Calu3 (cell line): Measurements from ENCODE around the gene EBPL. TPM values are rescaled to one million over a fixed set of nuclear protein-coding genes. Genes with fewer than 3 reads are reported as not detected.

Experiments used
- BruUV-seq: library from RNA; stranded (reverse); fragments of 400-500 nt; replicated peaks from 2 replicates; lab custom pipeline; 2021; lab: Mats Ljungman, UMichigan
- CTCF ChIA-PET: fragments of 300-600 bp; sonication (Branson Sonifier 250); formaldehyde crosslinking; loops from one replicate; lab custom pipeline; 2022; ENCODE audit warnings: antibody characterized with exemption; lab: Charles Lee
- DNase-seq: peaks from one replicate; pipeline ENCODE4 v3.0.0; 2022
- H3K27ac Mint-ChIP-seq: one replicate; pipeline ENCODE4 v1.8.0; 2022; ENCODE audit warnings: mixed read lengths; ENCODE audit not compliant: unreplicated experiment
- H3K27me3 Mint-ChIP-seq: one replicate; pipeline ENCODE4 v1.8.0; 2022; ENCODE audit warnings: mixed read lengths; ENCODE audit not compliant: unreplicated experiment
- H3K36me3 Mint-ChIP-seq: one replicate; pipeline ENCODE4 v1.8.0; 2022; ENCODE audit warnings: mild to moderate bottlenecking, moderate library complexity, mixed read lengths; ENCODE audit not compliant: insufficient read depth, unreplicated experiment
- H3K4me1 Mint-ChIP-seq: one replicate; pipeline ENCODE4 v1.8.0; 2022; ENCODE audit warnings: mild to moderate bottlenecking, low read depth, mixed read lengths; ENCODE audit not compliant: unreplicated experiment
- H3K4me3 Mint-ChIP-seq: one replicate; pipeline ENCODE4 v1.8.0; 2022; ENCODE audit warnings: mild to moderate bottlenecking, low read depth, moderate library complexity, mixed read lengths; ENCODE audit not compliant: unreplicated experiment
- H3K9me3 Mint-ChIP-seq: one replicate; pipeline ENCODE4 v1.8.0; 2022; ENCODE audit warnings: low read depth, mixed read lengths; ENCODE audit not compliant: unreplicated experiment
- CTCF ChIP-seq: fragments of 200-600 bp; IDR thresholded peaks from one replicate; pipeline ENCODE4 v1.8.0; 2022; ENCODE audit warnings: antibody characterized with exemption; ENCODE audit not compliant: unreplicated experiment
- intact Hi-C: fragments of 100-400 bp; cut with micrococcal nuclease; formaldehyde crosslinking; loops from one replicate; pipeline ENCODE4 v1.10.0; 2022; ENCODE audit not compliant: unreplicated experiment
- total RNA-seq: library from RNA; stranded (reverse); gene quantifications from 2 replicates; pipeline ENCODE4 v1.2.3, GENCODE V29; 2022

EBPL gene
- total RNA-seq, 1 experiment from 2014 or later, result 43.9 TPM

GRCh38 chr13:49638030-49638743, 53.1 kb downstream of the EBPL start:
- H3K4me3 Mint-ChIP-seq, result no peak overlapping the region
- CTCF ChIA-PET, result no interaction called here
- H3K27me3 Mint-ChIP-seq, result no peaks in the 10 kb centered on the region
- no peaks in the 10 kb centered on the region for H3K36me3 Mint-ChIP-seq
- no peaks in the 10 kb centered on the region for H3K9me3 Mint-ChIP-seq
- intact Hi-C loops, result no loop called here
- TF ChIP-seq CTCF, result no peak
- DNase-seq, result no peak
- H3K4me1 Mint-ChIP-seq, result no peaks in the 10 kb centered on the region
- no TSS peak for BruUV-seq
- no peak overlapping the region for H3K27ac Mint-ChIP-seq

- H3K27ac Mint-ChIP-seq, result no peak overlapping the region
These were observed 54.6 kb downstream of the EBPL start for GRCh38 chr13:49636705-49637104.

GRCh38 chr13:49635599-49636433, 55.5 kb downstream of the EBPL start:
- Mint-ChIP-seq H3K4me3 (no peak overlapping the region), H3K36me3 (no peaks in the 10 kb centered on the region), H3K4me1 (no peaks in the 10 kb centered on the region), H3K9me3 (no peaks in the 10 kb centered on the region), H3K27ac (no peak overlapping the region), H3K27me3 (no peaks in the 10 kb centered on the region)
- no peak for DNase-seq
- no peak for TF ChIP-seq CTCF
- BruUV-seq, result no TSS peak
- CTCF ChIA-PET, result no interaction called here
- intact Hi-C loops, result no loop called here

More at GRCh38 chr13:49636705-49637104, 54.6 kb downstream of the EBPL start:
- no TSS peak for BruUV-seq
- no peak overlapping the region for H3K4me3 Mint-ChIP-seq
- H3K27me3 Mint-ChIP-seq, result no peaks in the 10 kb centered on the region
- DNase-seq, result no peak
- intact Hi-C loops, result no loop called here
- no peaks in the 10 kb centered on the region for H3K36me3 Mint-ChIP-seq
- no peak for TF ChIP-seq CTCF
- CTCF ChIA-PET, result no interaction called here
- H3K4me1 Mint-ChIP-seq, result no peaks in the 10 kb centered on the region
- no peaks in the 10 kb centered on the region for H3K9me3 Mint-ChIP-seq

GRCh38 chr13:49633710-49634109, 57.6 kb downstream of the EBPL start:
- Mint-ChIP-seq H3K9me3 (no peaks in the 10 kb centered on the region), H3K27ac (no peak overlapping the region), H3K4me3 (no peak overlapping the region), H3K27me3 (no peaks in the 10 kb centered on the region), H3K36me3 (no peaks in the 10 kb centered on the region), H3K4me1 (no peaks in the 10 kb centered on the region)
- intact Hi-C loops, result no loop called here
- no peak for TF ChIP-seq CTCF
- no TSS peak for BruUV-seq
- CTCF ChIA-PET, result no interaction called here
- DNase-seq, result no peak
